GM12864 (cell line): ENCODE data around the gene TOR4A.

Source experiments
- DNase-seq: peaks from one replicate; pipeline ENCODE4 v3.0.0-alpha.2; 2011; ENCODE audit warnings: low read depth
- H3K4me3 ChIP-seq: 2 replicates; pipeline ENCODE4 v1.5.1; 2011; ENCODE audit warnings: mild to moderate bottlenecking, low read depth, low read length, control low read depth
- CTCF ChIP-seq: IDR thresholded peaks from 2 replicates; pipeline ENCODE4 v1.5.1; 2011; ENCODE audit warnings: low read depth, mild to moderate bottlenecking, moderate library complexity, low read length, control low read depth, inconsistent platforms; ENCODE audit errors: missing control alignments

The TOR4A gene

DNA sequence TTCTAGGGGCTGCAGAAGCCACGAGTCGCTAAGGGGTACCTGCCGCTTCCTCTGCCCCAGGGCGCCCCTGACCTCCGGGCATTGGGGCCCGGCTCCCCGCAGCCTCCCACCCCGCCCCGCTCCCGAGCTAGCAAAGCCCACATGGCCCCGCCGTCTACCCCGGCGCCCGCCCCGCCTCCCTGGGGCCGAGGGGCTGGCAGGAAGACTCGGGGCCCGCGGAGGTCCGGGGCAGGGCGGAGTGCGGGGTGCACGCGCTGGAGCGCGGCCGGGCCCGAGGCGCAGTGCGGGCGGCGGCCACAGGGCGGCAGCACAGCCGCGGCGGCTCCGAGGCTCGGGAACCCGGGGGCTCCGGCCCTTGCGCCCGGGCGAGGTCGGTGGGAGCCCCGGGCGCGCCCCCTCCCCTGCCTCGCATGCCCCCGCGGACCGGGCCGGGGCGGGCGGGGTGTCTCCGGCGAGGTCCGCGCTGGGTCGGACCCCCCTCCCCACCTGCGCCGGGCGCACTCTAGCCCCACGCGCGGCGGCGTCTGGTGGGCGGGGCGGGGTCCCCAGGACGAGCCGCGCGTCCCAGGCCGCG lies 17.8 kb downstream of the TOR4A start:
- H3K4me3 ChIP-seq, result peak overlapping the region; percentile 20; the same call in 1 of the 2 replicates
- TF ChIP-seq CTCF, result peak; percentile 66
- no peak for DNase-seq

DNA sequence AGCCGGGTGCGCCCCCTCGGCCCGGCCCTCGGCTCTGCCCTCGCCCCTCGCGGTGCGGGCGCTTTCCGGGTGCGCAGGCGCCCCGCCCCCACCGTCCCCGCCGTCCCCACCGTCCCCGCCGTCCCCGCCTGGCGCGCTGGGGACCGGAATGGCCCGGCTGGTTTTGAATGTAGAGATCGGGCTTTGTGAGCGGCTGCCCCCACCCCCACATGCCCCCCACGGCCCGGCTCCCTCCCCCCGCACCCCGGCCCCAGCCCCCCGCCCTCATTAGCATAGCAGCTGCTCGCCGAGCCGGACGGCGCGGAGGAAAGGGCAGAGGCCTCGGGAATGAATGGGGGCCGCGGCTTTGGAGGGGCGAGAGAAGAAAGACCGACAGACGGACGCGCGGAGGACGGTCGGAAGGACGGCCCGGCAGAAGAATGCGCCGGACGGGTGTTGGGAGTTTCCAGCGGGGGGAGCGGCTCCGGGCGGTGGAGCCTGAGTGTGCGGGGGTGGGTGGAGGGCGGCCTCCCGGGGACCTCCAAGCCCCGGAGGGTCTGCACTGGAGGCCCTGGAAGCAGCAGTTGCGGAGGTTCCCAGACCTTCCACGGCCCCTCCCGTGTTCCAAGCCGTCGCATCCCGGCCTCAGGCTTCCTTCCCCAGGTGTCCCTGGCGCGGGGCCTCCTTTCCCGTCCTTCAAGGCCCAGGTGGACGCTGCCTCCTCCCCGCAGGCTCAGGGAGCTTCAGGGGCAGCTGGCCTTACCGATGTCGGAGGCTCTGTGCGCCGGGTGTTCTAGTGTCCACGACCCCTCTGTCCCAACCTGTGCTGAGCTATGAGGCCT lies 18.5 kb downstream of the TOR4A start:
- no peak for TF ChIP-seq CTCF
- peak overlapping the region; percentile 20; the same call in 1 of the 2 replicates for H3K4me3 ChIP-seq
- no peak for DNase-seq

GRCh38 chr9:137296670-137297664 lies 19.4 kb downstream of the TOR4A start:
- no peak for TF ChIP-seq CTCF
- no peak overlapping the region for H3K4me3 ChIP-seq
- DNase-seq, result no peak

DNA sequence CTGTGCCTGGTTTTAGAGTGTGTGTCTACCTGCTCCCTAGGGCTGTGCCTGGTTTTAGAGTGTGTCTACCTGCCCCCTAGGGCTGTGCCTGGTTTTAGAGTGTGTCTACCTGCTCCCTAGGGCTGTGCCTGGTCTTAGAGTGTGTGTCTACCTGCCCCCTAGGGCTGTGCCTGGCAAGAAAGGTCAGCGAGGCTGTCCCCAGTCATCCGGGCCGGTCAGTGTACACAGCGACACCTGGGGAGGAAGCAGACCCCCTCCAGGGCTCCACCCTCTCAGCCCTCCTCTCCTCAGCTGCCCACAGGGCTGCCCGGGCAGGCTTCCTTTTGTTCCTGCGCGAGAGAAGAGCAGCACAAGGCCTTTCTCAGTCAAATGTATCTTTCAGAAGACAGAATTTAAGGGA lies 20.4 kb downstream of the TOR4A start:
- no peak overlapping the region for H3K4me3 ChIP-seq
- no peak for TF ChIP-seq CTCF
- no peak for DNase-seq

GRCh38 chr9:137298401-137299202 lies 21.1 kb downstream of the TOR4A start:
- DNase-seq, result no peak
- no peak for TF ChIP-seq CTCF
- no peak overlapping the region for H3K4me3 ChIP-seq

- no peak overlapping the region for H3K4me3 ChIP-seq
Observed at GRCh38 chr9:137299203-137299565, 21.7 kb downstream of the TOR4A start.

More at GRCh38 chr9:137299203-137299565, 21.7 kb downstream of the TOR4A start:
- TF ChIP-seq CTCF, result no peak
- no peak for DNase-seq
